SKM-1 treated with dmso at 0.1 percent for 144 hours (cell line): ENCODE results near the gene JCAD.

ENCODE experiments used
- DNase-seq: peaks from one replicate; lab custom pipeline; 2025; ENCODE audit not compliant: unreplicated experiment; lab: John Stamatoyannopoulos, UW

Gene JCAD

GRCh38 chr10:30045961-30046360 is 13.4 kb downstream of the JCAD start:
- DNase-seq = no peak

GRCh38 chr10:30043476-30044270 is 15.7 kb downstream of the JCAD start:
- DNase-seq = no peak

DNA sequence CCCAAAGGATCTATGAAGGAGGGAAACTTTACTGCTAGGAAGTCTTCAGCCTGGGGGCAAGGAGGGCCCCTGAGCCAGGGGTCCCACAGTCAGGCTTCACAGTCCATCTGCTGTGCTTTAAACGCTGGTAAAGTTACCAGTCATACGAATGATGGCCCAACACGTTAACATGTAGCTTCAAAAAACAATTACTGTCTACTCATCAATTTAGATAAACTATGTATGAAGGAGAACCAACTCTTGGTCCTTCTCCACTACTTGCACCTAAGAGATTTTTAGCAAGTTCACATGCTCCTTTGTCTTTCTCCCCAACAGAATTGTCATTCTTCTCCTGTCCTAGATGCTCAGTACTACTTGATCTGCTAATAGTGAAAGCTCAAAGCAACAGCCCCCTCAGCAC is 16.6 kb downstream of the JCAD start:
- no peak for DNase-seq

GRCh38 chr10:30041196-30042105 is 17.9 kb downstream of the JCAD start:
- no peak for DNase-seq

DNA sequence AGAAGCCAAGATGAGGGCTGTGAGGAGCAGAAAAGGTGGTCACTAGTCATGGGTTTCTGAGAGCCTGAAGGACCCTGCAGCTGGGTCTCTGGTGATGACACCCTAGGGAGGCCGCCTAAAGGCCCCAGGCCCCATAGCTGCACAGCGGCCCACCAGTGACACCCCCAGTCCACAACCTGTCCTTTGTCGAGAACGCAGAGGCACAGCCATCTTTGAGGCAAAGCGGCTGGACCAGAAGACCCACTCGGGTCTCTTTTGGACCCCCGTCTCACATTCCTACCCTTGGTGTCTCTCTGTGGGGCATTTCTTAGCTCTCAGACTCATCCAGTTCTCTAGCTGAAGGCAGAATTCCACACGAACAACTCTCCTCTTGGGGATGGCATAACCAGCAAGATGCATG is 18.8 kb downstream of the JCAD start:
- DNase-seq = no peak

GRCh38 chr10:30039988-30040387 is 19.4 kb downstream of the JCAD start:
- no peak for DNase-seq

GRCh38 chr10:30039567-30039966 is 19.8 kb downstream of the JCAD start:
- no peak for DNase-seq

- DNase-seq = no peak
Measured at GRCh38 chr10:30038781-30039536, 20.4 kb downstream of the JCAD start.

- DNase-seq = no peak
Measured at GRCh38 chr10:30037620-30038336, 21.6 kb downstream of the JCAD start.

GRCh38 chr10:30036811-30037210 is 22.6 kb downstream of the JCAD start:
- DNase-seq = no peak

DNA sequence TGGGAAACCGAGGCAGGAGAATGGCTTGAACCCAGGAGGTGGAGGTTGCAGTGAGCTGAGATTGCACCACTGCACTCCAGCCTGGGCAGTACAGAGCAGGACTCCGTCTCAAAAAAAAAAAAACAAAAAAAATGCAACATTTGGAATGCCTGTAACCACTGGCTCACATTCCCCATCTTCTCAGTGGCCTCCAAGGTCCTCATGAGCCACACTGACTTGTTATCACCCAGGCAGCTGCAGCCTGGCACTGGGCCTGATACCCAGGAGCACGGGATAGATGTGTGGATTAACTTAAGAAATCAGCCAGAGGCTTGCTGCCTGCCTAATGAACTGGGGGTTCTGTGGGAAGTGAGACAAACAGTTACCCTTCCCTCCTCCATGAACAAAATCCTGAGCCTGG is 23.0 kb downstream of the JCAD start:
- no peak for DNase-seq

DNA sequence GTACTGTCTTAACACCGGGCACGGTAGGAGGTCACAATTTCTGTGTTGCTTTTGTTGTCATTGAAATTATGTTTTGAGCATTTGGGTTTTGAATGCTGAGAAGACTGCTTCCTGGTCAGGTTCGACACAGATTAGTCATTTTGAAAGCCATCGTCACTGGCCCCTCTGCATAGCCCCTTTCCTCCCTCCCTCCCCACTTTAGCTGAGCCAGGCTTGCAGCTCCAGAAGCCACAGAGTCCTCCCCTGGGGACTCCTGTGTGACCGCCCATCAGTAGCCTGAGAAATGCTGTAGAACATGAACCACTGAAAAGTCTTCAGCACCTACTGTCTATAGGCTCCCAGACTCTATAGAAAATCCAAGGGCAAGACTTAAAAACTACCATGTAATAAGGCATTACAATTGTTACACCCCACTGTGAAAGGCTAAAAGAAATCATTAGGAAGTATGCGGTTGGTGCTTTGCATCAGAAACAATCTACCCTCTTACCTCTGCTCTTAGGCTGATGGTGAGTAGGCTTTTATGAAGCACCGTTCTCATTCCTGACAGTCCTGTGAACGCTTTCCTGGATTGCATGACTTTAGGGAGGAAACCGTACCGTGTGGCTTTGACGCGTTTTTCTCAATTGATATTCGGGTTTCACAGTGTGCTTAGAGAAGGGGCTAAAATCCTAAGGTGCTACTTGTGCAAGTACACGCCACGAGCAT is 24.8 kb downstream of the JCAD start:
- no peak for DNase-seq

- DNase-seq = no peak
Measured at GRCh38 chr10:30032125-30032524, 27.3 kb downstream of the JCAD start.

- no peak for DNase-seq
Measured at GRCh38 chr10:30029872-30030256, 29.5 kb downstream of the JCAD start.

- DNase-seq = no peak
Measured at GRCh38 chr10:30029164-30029871, 30.1 kb downstream of the JCAD start.

GRCh38 chr10:30028738-30029030 is 30.7 kb downstream of the JCAD start:
- no peak for DNase-seq

- DNase-seq = no peak
Measured at GRCh38 chr10:30028006-30028737, 31.2 kb downstream of the JCAD start.

DNA sequence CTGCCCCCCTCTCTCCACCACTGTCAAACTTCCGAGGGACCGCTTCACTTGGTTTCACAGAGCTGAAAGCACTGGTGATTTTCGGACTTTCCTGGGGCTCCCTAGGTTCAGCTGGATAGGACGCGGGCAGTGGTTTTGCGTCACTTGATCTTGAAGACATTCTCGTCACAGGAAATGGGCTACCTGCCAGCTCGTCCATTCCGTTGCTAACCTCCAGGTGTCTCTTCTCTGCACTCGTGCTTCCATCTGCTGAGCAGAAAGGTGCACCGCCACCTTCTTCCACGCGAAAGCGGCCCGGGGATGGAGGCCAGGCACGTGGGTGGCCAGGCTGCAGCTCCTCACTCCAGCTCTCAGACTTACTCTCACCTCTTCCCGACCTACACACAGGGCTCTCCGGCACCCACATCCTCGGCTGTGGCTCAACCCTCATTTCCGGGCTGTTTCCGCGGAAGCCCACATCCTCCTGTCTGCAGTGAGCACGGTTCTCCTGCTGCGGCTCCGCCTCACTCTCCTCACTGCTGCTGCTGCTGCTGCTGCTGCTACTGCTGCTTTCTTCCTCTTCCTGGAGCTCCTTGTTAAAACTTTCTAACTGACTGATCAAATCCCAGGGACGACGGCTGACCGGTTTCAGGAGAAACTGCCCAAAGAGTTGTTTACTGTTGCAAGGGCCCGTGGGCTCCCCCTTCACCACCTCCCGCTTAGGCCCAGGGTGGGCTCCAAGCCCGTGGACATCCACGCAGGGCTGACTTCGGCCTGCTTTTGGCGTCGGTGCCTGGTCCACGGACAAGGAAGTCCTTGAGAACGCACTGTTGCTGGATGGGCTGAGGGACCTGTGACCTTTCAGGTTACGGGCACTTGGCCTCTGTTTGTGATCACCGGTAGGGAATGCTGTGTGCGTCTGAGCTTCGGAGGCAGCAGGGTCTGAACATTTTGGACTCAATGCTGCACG is 32.1 kb downstream of the JCAD start:
- DNase-seq = peak; percentile 88
